Measurements from ENCODE around the gene PATJ. TPM values are rescaled to one million over a fixed set of nuclear protein-coding genes. Genes with fewer than 3 reads are reported as not detected.

Gene PATJ
- total and polyA plus RNA-seq, 2 of the 13 experiments (the other 11 are each of a cell fraction or from before 2014, with no cell fraction given), result 6.2 to 16.8 TPM

GRCh38 chr1:61914823-61915482 is 172.7 kb downstream of the PATJ start (continued):
- TF ChIP-seq ZBTB46 (CRISPR knock-in tag; IDR thresholded peaks at IDR 0.05; ENCODE audit: borderline replicate concordance) (no peak), TBX3 (IDR thresholded peaks at IDR 0.05; ENCODE audit: borderline replicate concordance) (peak; percentile 47; the same call in 1 of the 2 replicates), MNT (IDR thresholded peaks at IDR 0.05) (no peak), NCOR1 (IDR thresholded peaks at IDR 0.05; ENCODE audit: borderline replicate concordance, low read length) (peak; percentile 88; the same call in 1 of the 2 replicates), JUNB (CRISPR knock-in tag; IDR thresholded peaks at IDR 0.05; ENCODE audit: borderline replicate concordance) (no peak), FOXP4 (CRISPR knock-in tag; IDR thresholded peaks at IDR 0.05) (peak; percentile 40; the same call in 1 of the 2 replicates), NPAS2 (CRISPR knock-in tag; IDR thresholded peaks at IDR 0.05; ENCODE audit: borderline replicate concordance) (no peak), ZBTB3 (CRISPR knock-in tag; IDR thresholded peaks at IDR 0.05; ENCODE audit: borderline replicate concordance, low read depth) (no peak), MED8 (CRISPR knock-in tag; IDR thresholded peaks at IDR 0.05; ENCODE audit: insufficient replicate concordance) (no peak), ZNF780A (CRISPR knock-in tag; IDR thresholded peaks at IDR 0.05) (no peak), ZBTB7A (CRISPR knock-in tag; IDR thresholded peaks at IDR 0.05) (no peak), ESRRA (CRISPR knock-in tag; IDR thresholded peaks at IDR 0.05; ENCODE audit: low read depth) (no peak), SAFB2 (CRISPR knock-in tag; IDR thresholded peaks at IDR 0.05; ENCODE audit: borderline replicate concordance, low read depth) (no peak), SMAD3 (CRISPR knock-in tag; IDR thresholded peaks at IDR 0.05) (0 out of 2 replicates have a peak, but pooled peaks have one; percentile 32), GATAD2A (CRISPR knock-in tag; IDR thresholded peaks at IDR 0.05) (peak; percentile 76), HDAC1 (CRISPR knock-in tag; IDR thresholded peaks at IDR 0.05) (no peak), ETV6 (CRISPR knock-in tag; conservative IDR thresholded peaks at IDR 0.05) (no peak), CREB3 (CRISPR knock-in tag; IDR thresholded peaks at IDR 0.05) (no peak), MIXL1 (CRISPR knock-in tag; IDR thresholded peaks at IDR 0.05) (peak; percentile 73; the same call in 1 of the 2 replicates), AGO1 (IDR thresholded peaks at IDR 0.05; ENCODE audit: low read depth, low read length, poor library complexity, severe bottlenecking) (no peak), ZBTB8A (CRISPR knock-in tag; IDR thresholded peaks at IDR 0.05; ENCODE audit: borderline replicate concordance, low read depth) (no peak), ZNF3 (CRISPR knock-in tag; IDR thresholded peaks at IDR 0.05) (no peak), TEAD3 (CRISPR knock-in tag; optimal IDR thresholded peaks at IDR 0.05; ENCODE audit: borderline replicate concordance) (peak; percentile 92), ZNF749 (CRISPR knock-in tag; IDR thresholded peaks at IDR 0.05; ENCODE audit: borderline replicate concordance) (no peak), ZNF101 (CRISPR knock-in tag; IDR thresholded peaks at IDR 0.05; ENCODE audit: borderline replicate concordance, low read depth) (no peak)
